NCI-H1694 (cell line): ENCODE data around the gene ADRM1.

Experiments
- DNase-seq: peaks from one replicate; lab custom pipeline; 2025; lab: John Stamatoyannopoulos, UW

The ADRM1 gene

GRCh38 chr20:62302341-62303061 lies at the start of gene ADRM1:
Gene ADRM1, plus strand, starts transcription at chr20:62302997. Its CDS starts 572 bp downstream, at chr20:62303569.
- peak; percentile 81 for DNase-seq

GRCh38 chr20:62253398-62253797 lies 49.4 kb upstream of the ADRM1 start:
- DNase-seq, result no peak

GRCh38 chr20:62254021-62254724 lies 48.6 kb upstream of the ADRM1 start:
- DNase-seq, result no peak

- no peak for DNase-seq
Measured at GRCh38 chr20:62255976-62256375, 46.8 kb upstream of the ADRM1 start.

- DNase-seq, result no peak
Measured at GRCh38 chr20:62258499-62259293, 44.1 kb upstream of the ADRM1 start.

GRCh38 chr20:62259294-62259565 lies 43.6 kb upstream of the ADRM1 start:
- DNase-seq, result no peak

GRCh38 chr20:62262064-62262463 lies 40.7 kb upstream of the ADRM1 start:
- DNase-seq, result no peak

- no peak for DNase-seq
Measured at GRCh38 chr20:62263396-62263795, 39.4 kb upstream of the ADRM1 start.

- DNase-seq, result no peak
Measured at GRCh38 chr20:62265365-62265764, 37.4 kb upstream of the ADRM1 start.

GRCh38 chr20:62266340-62266739 lies 36.5 kb upstream of the ADRM1 start:
- DNase-seq, result no peak

GRCh38 chr20:62266851-62267250 lies 35.9 kb upstream of the ADRM1 start:
- no peak for DNase-seq

GRCh38 chr20:62267543-62267942 lies 35.3 kb upstream of the ADRM1 start:
- DNase-seq, result no peak

GRCh38 chr20:62268228-62268900 lies 34.4 kb upstream of the ADRM1 start:
- no peak for DNase-seq

GRCh38 chr20:62269378-62269777 lies 33.4 kb upstream of the ADRM1 start:
- DNase-seq, result no peak

- DNase-seq, result no peak
Measured at GRCh38 chr20:62269871-62270270, 32.9 kb upstream of the ADRM1 start.

GRCh38 chr20:62272200-62272599 lies 30.6 kb upstream of the ADRM1 start:
- no peak for DNase-seq

- DNase-seq, result no peak
Measured at GRCh38 chr20:62273416-62273815, 29.4 kb upstream of the ADRM1 start.

- DNase-seq, result peak; percentile 20
Measured at GRCh38 chr20:62274332-62274950, 28.4 kb upstream of the ADRM1 start.

GRCh38 chr20:62275219-62275618 lies 27.6 kb upstream of the ADRM1 start:
- DNase-seq, result no peak

- no peak for DNase-seq
Measured at GRCh38 chr20:62276439-62276838, 26.4 kb upstream of the ADRM1 start.

- no peak for DNase-seq
Measured at GRCh38 chr20:62277253-62277652, 25.5 kb upstream of the ADRM1 start.

GRCh38 chr20:62280303-62280702 lies 22.5 kb upstream of the ADRM1 start:
- DNase-seq, result no peak
